MM.1S (cell line): Measurements from ENCODE around the gene DMRTB1.

Experiments
- EZH2 ChIP-seq: fragments of 300-600 bp; sonication (generic); optimal IDR thresholded peaks from 2 replicates; pipeline ENCODE3; 2017; ENCODE audit warnings: low read depth, mild to moderate bottlenecking, antibody characterized with exemption, low read length, mixed read lengths
- EZH2phosphoT487 ChIP-seq: fragments of 300-600 bp; sonication (generic); IDR thresholded peaks from 2 replicates; pipeline ENCODE4 v1.6.1; 2018; ENCODE audit warnings: antibody characterized with exemption, low read length
- TF ChIP-seq, protein P1 (sequence below): fragments of 300-600 bp; sonication (generic); IDR thresholded peaks from 2 replicates; pipeline ENCODE4 v1.5.1; 2016; ENCODE audit warnings: antibody characterized with exemption, low read length, mixed read lengths

DNA sequence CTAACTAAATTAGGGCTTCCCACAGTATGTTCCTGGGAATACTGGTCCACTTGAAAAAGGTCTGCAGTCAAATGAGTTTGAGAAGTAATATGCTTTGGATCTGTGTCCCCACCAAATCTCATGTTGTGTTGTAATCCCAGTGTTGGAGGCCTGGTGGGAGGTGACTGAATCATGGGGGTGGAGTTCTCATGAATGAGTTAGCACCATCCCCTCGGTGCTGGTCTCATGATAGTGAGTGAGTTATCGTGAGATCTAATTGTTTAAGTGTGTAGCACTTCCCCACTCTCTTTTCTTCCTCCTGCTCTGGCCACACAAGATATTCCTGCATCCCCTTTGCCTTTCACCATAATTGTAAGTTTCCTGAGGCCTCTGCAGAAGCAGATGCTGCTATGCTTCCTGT, 16.9 kb upstream of the DMRTB1 start:
- TF ChIP-seq, protein P1, sequence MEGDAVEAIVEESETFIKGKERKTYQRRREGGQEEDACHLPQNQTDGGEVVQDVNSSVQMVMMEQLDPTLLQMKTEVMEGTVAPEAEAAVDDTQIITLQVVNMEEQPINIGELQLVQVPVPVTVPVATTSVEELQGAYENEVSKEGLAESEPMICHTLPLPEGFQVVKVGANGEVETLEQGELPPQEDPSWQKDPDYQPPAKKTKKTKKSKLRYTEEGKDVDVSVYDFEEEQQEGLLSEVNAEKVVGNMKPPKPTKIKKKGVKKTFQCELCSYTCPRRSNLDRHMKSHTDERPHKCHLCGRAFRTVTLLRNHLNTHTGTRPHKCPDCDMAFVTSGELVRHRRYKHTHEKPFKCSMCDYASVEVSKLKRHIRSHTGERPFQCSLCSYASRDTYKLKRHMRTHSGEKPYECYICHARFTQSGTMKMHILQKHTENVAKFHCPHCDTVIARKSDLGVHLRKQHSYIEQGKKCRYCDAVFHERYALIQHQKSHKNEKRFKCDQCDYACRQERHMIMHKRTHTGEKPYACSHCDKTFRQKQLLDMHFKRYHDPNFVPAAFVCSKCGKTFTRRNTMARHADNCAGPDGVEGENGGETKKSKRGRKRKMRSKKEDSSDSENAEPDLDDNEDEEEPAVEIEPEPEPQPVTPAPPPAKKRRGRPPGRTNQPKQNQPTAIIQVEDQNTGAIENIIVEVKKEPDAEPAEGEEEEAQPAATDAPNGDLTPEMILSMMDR: no peak
- TF ChIP-seq EZH2phosphoT487 (no peak), EZH2 (no peak)
